ENCODE results near the gene RTL3.
"Not testable (repeated sequence)": the region's sequence is repeated elsewhere in the genome, so short reads cannot be mapped to it uniquely, and the experiment has no call there.

Gene RTL3

GRCh38 chrX:78658845-78659744 is at the start of gene RTL3:
TSS of gene RTL3 (minus strand) at chrX:78659328. CDS start at chrX:78658420, 908 bp downstream.
- DNase-seq (ENCODE audit: low read depth in 2 of 2): peak; percentile 63 to 72

DNA sequence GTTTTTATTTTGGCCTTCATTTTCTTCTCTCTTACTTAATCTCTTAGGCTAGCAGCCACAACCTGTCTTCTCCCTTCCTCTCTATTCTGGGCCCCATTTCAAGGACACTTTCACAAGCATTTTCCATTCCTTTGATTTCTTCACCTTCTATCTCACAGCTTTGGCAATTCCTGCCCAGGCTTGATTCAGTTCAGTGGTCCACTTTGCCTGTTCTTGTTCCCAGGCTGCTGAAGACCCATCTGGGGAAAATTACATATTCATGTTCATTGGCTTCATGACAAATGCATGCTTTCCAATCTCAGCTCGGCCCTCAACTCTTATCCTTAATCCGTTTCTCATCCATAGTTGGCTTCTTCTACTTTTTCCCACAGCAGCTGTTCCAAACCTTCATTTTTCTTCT is 49.7 kb upstream of the RTL3 start:
- DNase-seq (ENCODE audit: low read depth in 2 of 2): peak in 1 of 2 experiments; percentile 7

GRCh38 chrX:78708262-78708661 is 49.1 kb upstream of the RTL3 start:
- peak in 1 of 2 experiments; percentile 5 for DNase-seq (ENCODE audit: low read depth in 2 of 2)

- DNase-seq (ENCODE audit: low read depth in 2 of 2): no peak
These were observed 46.9 kb upstream of the RTL3 start for GRCh38 chrX:78706071-78706470.

DNA sequence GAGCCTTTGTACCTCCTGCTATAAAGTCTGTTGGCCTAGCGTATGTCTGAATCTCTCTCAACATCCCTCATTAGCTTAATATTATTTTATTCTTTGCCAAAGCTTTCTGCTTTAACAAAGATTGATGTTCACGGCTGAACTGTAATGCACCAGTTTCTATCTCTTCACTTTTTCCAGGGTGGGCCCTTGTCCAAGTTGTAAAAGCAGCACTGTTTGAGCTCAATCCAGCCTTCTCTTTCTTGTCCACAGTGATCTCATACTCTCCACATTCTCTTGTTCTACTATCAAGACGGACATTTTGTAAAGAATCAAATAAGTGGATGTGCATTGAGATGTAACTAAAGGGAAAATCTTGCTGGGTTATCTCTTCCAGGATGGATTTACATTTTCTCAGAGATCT is 34.4 kb upstream of the RTL3 start:
- no peak for DNase-seq (ENCODE audit: low read depth in 2 of 2)

GRCh38 chrX:78693012-78693411 is 33.9 kb upstream of the RTL3 start:
- DNase-seq (ENCODE audit: low read depth in 2 of 2): no peak

DNA sequence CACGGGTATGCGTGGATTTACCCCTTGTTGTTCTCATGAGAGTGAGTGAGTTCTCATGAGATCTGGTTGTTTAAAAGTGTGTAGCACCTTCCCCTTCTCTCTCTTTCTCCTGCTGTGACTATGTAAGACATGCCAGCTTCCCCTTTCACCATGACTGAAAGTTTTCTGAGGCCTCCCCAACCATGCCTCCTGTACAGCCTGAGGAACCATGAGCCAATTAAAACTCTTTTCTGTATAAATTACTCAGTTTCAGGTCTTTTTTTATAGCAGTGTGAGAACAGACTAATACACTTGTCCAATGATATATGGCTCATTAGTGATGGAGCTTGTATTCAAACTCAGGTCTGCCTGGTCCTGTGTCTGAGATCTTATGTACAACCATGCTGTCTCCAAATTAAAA is 28.5 kb upstream of the RTL3 start:
- no peak for DNase-seq (ENCODE audit: low read depth in 2 of 2)

DNA sequence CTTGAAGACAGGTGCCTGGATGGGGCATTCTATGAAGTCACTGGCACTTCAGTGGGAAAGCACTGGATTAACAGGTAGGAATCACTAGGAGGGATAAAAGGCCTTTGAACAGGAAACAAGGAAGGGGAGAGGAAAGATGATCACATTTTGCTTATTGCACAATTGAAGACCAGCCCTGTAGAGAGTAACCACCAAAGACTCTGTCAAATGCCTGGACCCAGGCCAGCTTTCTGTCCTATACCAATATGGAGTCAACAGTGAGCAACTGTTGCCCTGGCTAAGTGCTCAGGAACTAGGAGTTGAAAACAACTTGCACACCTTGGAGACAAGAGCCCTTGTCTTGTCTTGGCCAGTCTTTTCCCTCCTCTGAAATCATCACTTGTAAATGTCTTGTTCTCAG is 14.1 kb upstream of the RTL3 start:
- DNase-seq (ENCODE audit: low read depth in 2 of 2): no peak

GRCh38 chrX:78665342-78665741 is 6.2 kb upstream of the RTL3 start:
- no peak for DNase-seq (ENCODE audit: low read depth in 2 of 2)

GRCh38 chrX:78661836-78662235 is 2.7 kb upstream of the RTL3 start:
- no peak for DNase-seq (ENCODE audit: low read depth in 2 of 2)

- no peak for DNase-seq (ENCODE audit: low read depth in 2 of 2)
These were observed 827 bp upstream of the RTL3 start for GRCh38 chrX:78659955-78660354.

GRCh38 chrX:78658414-78658813 is 714 bp downstream of the RTL3 start:
- DNase-seq (ENCODE audit: low read depth in 2 of 2): no peak

GRCh38 chrX:78655642-78656041 is 3.5 kb downstream of the RTL3 start:
- no peak for DNase-seq (ENCODE audit: low read depth in 2 of 2)

DNA sequence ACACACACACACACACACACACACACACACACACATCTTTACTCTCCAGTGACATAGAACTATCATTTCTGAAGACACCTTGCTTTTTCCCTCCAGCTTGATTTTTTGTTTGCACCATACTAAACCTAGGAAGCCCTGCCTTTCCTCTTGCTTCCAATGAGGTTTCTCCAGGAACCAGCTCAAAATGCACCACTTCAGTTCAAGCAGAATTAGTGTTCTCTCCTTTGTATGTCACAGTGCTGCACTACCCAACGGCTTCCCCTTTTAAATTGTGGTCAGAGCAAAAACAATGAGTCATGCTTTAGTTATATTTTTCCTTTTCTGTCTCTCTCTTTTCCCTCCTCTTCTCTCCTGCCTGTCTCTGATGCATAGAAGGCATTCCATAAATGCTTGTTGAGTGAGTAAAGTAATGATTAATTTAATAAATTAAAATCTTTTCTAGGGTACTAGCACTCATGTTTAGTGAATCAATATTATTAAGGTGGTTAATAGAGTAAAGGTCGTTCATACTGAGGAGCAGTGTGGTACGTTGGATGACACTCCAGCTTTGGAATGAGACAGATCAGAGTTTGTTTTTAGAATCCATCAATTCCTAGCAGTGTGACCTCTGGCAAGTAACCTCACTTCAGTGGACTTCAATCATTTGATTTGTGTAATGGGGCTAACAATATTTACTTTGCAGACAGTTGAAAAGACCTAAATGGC is 5.9 kb downstream of the RTL3 start:
- DNase-seq (ENCODE audit: low read depth in 2 of 2): peak; percentile 62 to 64

GRCh38 chrX:78650906-78651437 is 8.2 kb downstream of the RTL3 start:
- peak; percentile 70 to 75 for DNase-seq (ENCODE audit: low read depth in 2 of 2)

DNA sequence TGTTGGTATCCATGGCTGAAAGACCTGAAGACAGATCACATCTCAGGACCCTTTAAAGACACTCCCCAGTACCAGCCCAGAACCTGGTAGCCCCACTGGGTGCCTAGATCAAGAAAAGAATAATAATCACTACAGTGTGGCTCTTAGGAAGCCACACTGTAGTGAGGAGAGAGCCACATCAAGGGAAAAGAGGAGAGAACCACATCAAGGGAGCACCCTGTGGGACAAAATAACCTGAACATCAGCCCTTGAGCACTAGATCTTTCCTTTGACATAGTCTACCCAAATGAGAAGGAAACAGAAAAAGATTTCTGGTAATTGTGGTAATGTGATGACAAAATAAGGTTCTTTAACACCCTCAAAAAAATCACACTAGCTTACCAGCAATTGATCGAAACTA is 15.3 kb downstream of the RTL3 start:
- no peak for DNase-seq (ENCODE audit: low read depth in 2 of 2)

DNA sequence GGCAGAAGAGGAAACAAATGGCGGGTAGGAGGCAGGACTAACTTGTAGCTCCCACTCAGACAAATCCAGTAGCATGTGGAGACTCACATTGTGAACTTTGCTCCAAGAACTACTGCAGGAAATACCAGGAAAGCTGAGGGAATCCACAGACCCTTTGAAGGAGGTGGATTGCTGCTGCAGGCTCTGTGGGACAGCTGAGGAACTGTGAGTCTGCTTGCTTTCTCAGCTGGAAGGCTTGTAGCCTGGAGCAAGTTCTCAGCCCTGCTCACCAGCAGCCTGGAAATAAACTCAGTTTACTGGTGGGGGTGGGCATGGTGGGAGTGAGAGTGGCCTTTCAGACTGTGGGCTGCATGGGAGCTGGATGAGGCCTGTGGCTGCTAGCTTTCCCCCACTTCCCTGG is 16.0 kb downstream of the RTL3 start:
- DNase-seq (ENCODE audit: low read depth in 2 of 2): no peak

GRCh38 chrX:78636096-78636495 is 23.0 kb downstream of the RTL3 start:
- DNase-seq (ENCODE audit: low read depth in 2 of 2): not testable (repeated sequence)

- DNase-seq (ENCODE audit: low read depth in 2 of 2): no peak
These were observed 33.9 kb downstream of the RTL3 start for GRCh38 chrX:78624962-78625909.

DNA sequence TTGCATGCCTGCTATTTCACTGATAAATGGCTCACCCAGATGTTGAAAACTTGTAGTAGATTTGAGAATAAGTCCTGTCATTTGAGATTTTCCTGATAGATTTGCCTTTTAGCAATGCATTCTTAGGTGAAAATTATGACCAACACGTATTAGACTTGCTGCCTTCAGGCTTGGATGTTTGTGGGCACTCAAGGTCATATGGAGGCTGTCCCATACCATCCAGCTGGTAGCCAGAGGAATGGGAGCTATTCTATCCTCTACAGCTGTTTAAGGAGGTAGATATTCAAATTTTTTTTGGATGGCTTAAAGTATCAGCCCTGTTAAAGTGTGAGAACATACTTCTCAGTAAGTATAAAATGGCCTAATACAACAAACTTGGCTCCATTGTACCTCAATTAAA is 34.7 kb downstream of the RTL3 start:
- DNase-seq (ENCODE audit: low read depth in 2 of 2): no peak

DNA sequence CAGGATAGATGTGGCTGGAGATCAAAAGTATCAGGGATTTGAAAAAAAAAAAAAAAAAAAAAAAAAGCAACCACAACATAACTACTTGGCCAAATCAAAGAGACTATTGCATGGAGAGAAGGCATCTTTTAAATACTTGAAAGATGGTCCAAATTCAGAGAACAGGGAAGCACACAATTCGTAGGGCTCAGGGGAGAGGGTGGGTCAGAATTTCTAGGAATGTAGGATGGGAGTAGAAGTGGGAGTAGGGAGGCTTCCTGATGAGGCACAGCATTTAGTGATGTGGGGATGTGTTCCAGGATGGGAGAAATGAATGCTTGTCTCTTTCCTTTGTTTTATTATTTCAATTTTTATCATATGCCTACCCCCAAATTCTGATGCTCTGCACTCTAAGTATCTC is 36.3 kb downstream of the RTL3 start:
- no peak for DNase-seq (ENCODE audit: low read depth in 2 of 2)

DNA sequence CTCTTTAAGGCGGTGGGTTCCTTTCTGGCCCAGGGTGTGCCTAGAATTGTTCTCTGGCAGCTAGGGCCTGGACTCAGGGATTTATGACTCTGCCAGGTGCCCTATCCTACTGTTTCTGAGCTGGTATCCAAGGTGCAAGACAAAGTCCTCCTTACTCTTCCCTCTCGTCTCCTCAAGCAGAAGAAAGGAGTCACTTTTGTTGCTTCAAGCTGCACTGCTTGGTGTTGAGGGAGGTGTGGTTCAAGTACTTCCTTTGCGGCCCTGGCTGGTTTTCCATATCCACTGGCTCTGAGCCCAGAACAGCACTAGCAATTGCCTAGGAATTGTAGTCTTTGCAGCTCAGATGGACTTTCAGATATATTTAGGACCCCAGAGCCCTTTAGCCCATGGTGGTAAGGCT is 39.3 kb downstream of the RTL3 start:
- no peak for DNase-seq (ENCODE audit: low read depth in 2 of 2)
